CD8-positive, alpha-beta memory T cell (primary cell): ENCODE measurements around the gene FHAD1. TPM values are rescaled to one million over a fixed set of nuclear protein-coding genes. Genes with fewer than 3 reads are reported as not detected.
"Not testable (repeated sequence)": the region's sequence is repeated elsewhere in the genome, so short reads cannot be mapped to it uniquely, and the experiment has no call there.

Source experiments
- CTCF ChIA-PET: fragments of 350-600 bp; sonication (Branson Sonifier 250); formaldehyde crosslinking; loops from one replicate; lab custom pipeline; 2021; ENCODE audit warnings: antibody characterized with exemption; lab: Charles Lee
- POLR2A ChIA-PET: fragments of 350-600 bp; sonication (Branson Sonifier 250); formaldehyde crosslinking; loops from one replicate; lab custom pipeline; 2021; ENCODE audit warnings: antibody characterized with exemption; lab: Charles Lee
- DNase-seq, 5 donors: peaks; one replicate each; pipeline versions ENCODE4 v3.0.0 to v3.0.0-alpha.2; 2020 to 2022; ENCODE audit warnings: mixed read lengths in 1 of 5
- H3K27ac ChIP-seq: one replicate; pipeline ENCODE4 v1.7.0; 2013; ENCODE audit warnings: low read depth, mild to moderate bottlenecking, low read length, moderate library complexity
- H3K27me3 ChIP-seq: 2 replicates; pipeline ENCODE4 v1.7.0; 2013; ENCODE audit warnings: low read length, mild to moderate bottlenecking; ENCODE audit not compliant: insufficient read depth, poor library complexity, severe bottlenecking
- H3K36me3 ChIP-seq: 2 replicates; pipeline ENCODE4 v1.7.0; 2013; ENCODE audit warnings: mild to moderate bottlenecking, low read length, moderate library complexity; ENCODE audit not compliant: insufficient read depth
- H3K4me1 ChIP-seq: 2 replicates; pipeline ENCODE4 v1.7.0; 2013; ENCODE audit warnings: mild to moderate bottlenecking, low read length, moderate library complexity; ENCODE audit not compliant: insufficient read depth
- H3K4me3 ChIP-seq: 2 replicates; pipeline ENCODE4 v1.7.0; 2013; ENCODE audit warnings: mild to moderate bottlenecking, low read length
- H3K9me3 ChIP-seq: 2 replicates; pipeline ENCODE4 v1.7.0; 2013; ENCODE audit warnings: mild to moderate bottlenecking, low read length
- H3K27ac Mint-ChIP-seq, 8 donors: one replicate each; pipeline ENCODE4 v1.8.0; 2020 to 2021; ENCODE audit warnings: mixed read lengths in 8 of 8, mild to moderate bottlenecking in 6 of 8, inconsistent platforms in 3 of 8, moderate library complexity in 3 of 8
- H3K27me3 Mint-ChIP-seq, 2 donors: one replicate each; pipeline ENCODE4 v1.8.0; 2020 to 2021; ENCODE audit warnings: mixed read lengths in 2 of 2, mild to moderate bottlenecking in 1 of 2, moderate library complexity in 1 of 2
- H3K36me3 Mint-ChIP-seq, 3 donors: one replicate each; pipeline ENCODE4 v1.8.0; 2020 to 2021; ENCODE audit warnings: mixed read lengths in 3 of 3, inconsistent platforms in 1 of 3, mild to moderate bottlenecking in 1 of 3
- H3K4me1 Mint-ChIP-seq, 3 donors: one replicate each; pipeline ENCODE4 v1.8.0; 2020 to 2021; ENCODE audit warnings: mixed read lengths in 3 of 3, inconsistent platforms in 1 of 3, mild to moderate bottlenecking in 1 of 3
- H3K4me3 Mint-ChIP-seq, 7 donors: one replicate each; pipeline ENCODE4 v1.8.0; 2020 to 2021; ENCODE audit warnings: mixed read lengths in 7 of 7, mild to moderate bottlenecking in 6 of 7, moderate library complexity in 4 of 7, inconsistent platforms in 2 of 7
- H3K9me3 Mint-ChIP-seq, 5 donors: one replicate each; pipeline ENCODE4 v1.8.0; 2020 to 2022; ENCODE audit warnings: mixed read lengths in 5 of 5, mild to moderate bottlenecking in 3 of 5, moderate library complexity in 2 of 5, inconsistent platforms in 1 of 5
- polyA plus RNA-seq: library from polyadenylated mRNA; unstranded; fragments of 300-500 nt; fragmentation: Illumina TruSeq; gene quantifications from one replicate; pipeline ENCODE4 v1.2.3, GENCODE V29; 2021
- total RNA-seq, 2 experiments: library from RNA; stranded (reverse); gene quantifications; one replicate each; pipeline ENCODE4 v1.2.3, GENCODE V29; 2021

FHAD1 gene
- total and polyA plus RNA-seq, 3 experiments from 2014 or later, result not detected

GRCh38 chr1:15287035-15287979 lies 40.3 kb downstream of the FHAD1 start:
- Mint-ChIP-seq H3K9me3 (peaks cover 0 to 2% (median 0%) of the 10 kb centered on the region in 5 donors), H3K4me3 (no peak overlapping the region), H3K27ac (no peak overlapping the region), H3K27me3 (peaks cover 13 to 48% of the 10 kb centered on the region in 2 donors), H3K4me1 (peaks cover 0 to 4% (median 0%) of the 10 kb centered on the region in 3 donors), H3K36me3 (no peaks in the 10 kb centered on the region)
- H3K4me1 ChIP-seq, result no peaks in the 10 kb centered on the region
- H3K9me3 ChIP-seq, result no peaks in the 10 kb centered on the region
- no peak overlapping the region for H3K27ac ChIP-seq
- no peak for DNase-seq
- no peaks in the 10 kb centered on the region for H3K27me3 ChIP-seq
- H3K4me3 ChIP-seq, result no peak overlapping the region
- CTCF ChIA-PET, result no interaction called here
- POLR2A ChIA-PET, result no interaction called here
- no peaks in the 10 kb centered on the region for H3K36me3 ChIP-seq

GRCh38 chr1:15288173-15288926 lies 41.3 kb downstream of the FHAD1 start:
- H3K4me3 Mint-ChIP-seq, result no peak overlapping the region
- DNase-seq, result no peak
- Histone ChIP-seq H3K36me3 (no peaks in the 10 kb centered on the region), H3K27ac (no peak overlapping the region), H3K27me3 (no peaks in the 10 kb centered on the region), H3K4me1 (no peaks in the 10 kb centered on the region), H3K9me3 (no peaks in the 10 kb centered on the region), H3K4me3 (no peak overlapping the region)
- H3K27me3 Mint-ChIP-seq, result peaks cover 13 to 41% of the 10 kb centered on the region in 2 donors
- peaks cover 0 to 2% (median 0%) of the 10 kb centered on the region in 5 donors for H3K9me3 Mint-ChIP-seq
- H3K36me3 Mint-ChIP-seq, result no peaks in the 10 kb centered on the region
- ChIA-PET POLR2A (no interaction called here), CTCF (interaction anchor here (0.9 kb wide), 1 partner anchor 16 kb away, joined by 3 read pairs; no protein-coding TSS in a partner anchor)
- peaks cover 0 to 4% (median 0%) of the 10 kb centered on the region in 3 donors for H3K4me1 Mint-ChIP-seq
- peak overlapping the region in 1 of 8 donors; percentile 19 for H3K27ac Mint-ChIP-seq

- Histone ChIP-seq H3K4me3 (no peak overlapping the region), H3K27me3 (no peaks in the 10 kb centered on the region), H3K36me3 (no peaks in the 10 kb centered on the region), H3K4me1 (no peaks in the 10 kb centered on the region), H3K27ac (no peak overlapping the region), H3K9me3 (no peaks in the 10 kb centered on the region)
- Mint-ChIP-seq H3K4me1 (peaks cover 0 to 4% (median 0%) of the 10 kb centered on the region in 3 donors), H3K27ac (no peak overlapping the region), H3K27me3 (peaks cover 13 to 36% of the 10 kb centered on the region in 2 donors), H3K36me3 (no peaks in the 10 kb centered on the region), H3K4me3 (no peak overlapping the region), H3K9me3 (peaks cover 0 to 2% (median 0%) of the 10 kb centered on the region in 5 donors)
- no peak for DNase-seq
- ChIA-PET POLR2A (no interaction called here), CTCF (no interaction called here)
Measured at GRCh38 chr1:15289251-15289651, 42.2 kb downstream of the FHAD1 start.

GRCh38 chr1:15290382-15290781 lies 43.4 kb downstream of the FHAD1 start:
- DNase-seq, result no peak
- Mint-ChIP-seq H3K4me3 (no peak overlapping the region), H3K27ac (no peak overlapping the region), H3K36me3 (no peaks in the 10 kb centered on the region), H3K27me3 (peaks cover 13 to 32% of the 10 kb centered on the region in 2 donors), H3K4me1 (peaks cover 0 to 4% (median 0%) of the 10 kb centered on the region in 3 donors), H3K9me3 (peaks cover 0 to 2% (median 0%) of the 10 kb centered on the region in 5 donors)
- Histone ChIP-seq H3K4me3 (no peak overlapping the region), H3K27me3 (no peaks in the 10 kb centered on the region), H3K27ac (no peak overlapping the region), H3K4me1 (no peaks in the 10 kb centered on the region), H3K9me3 (no peaks in the 10 kb centered on the region), H3K36me3 (no peaks in the 10 kb centered on the region)
- ChIA-PET POLR2A (no interaction called here), CTCF (no interaction called here)

GRCh38 chr1:15295696-15296095 lies 48.7 kb downstream of the FHAD1 start:
- Histone ChIP-seq H3K27ac (no peak overlapping the region), H3K4me3 (no peak overlapping the region), H3K36me3 (no peaks in the 10 kb centered on the region), H3K27me3 (no peaks in the 10 kb centered on the region), H3K9me3 (no peaks in the 10 kb centered on the region), H3K4me1 (no peaks in the 10 kb centered on the region)
- peaks cover 4 to 12% (median 8%) of the 10 kb centered on the region in 3 donors for H3K4me1 Mint-ChIP-seq
- peaks cover 0 to 4% (median 0%) of the 10 kb centered on the region in 5 donors for H3K9me3 Mint-ChIP-seq
- ChIA-PET POLR2A (no interaction called here), CTCF (no interaction called here)
- no peak for DNase-seq
- H3K27ac Mint-ChIP-seq, result no peak overlapping the region
- H3K27me3 Mint-ChIP-seq, result peaks cover 4% of the 10 kb centered on the region in 2 donors
- no peaks in the 10 kb centered on the region for H3K36me3 Mint-ChIP-seq
- H3K4me3 Mint-ChIP-seq, result no peak overlapping the region

- Mint-ChIP-seq H3K27ac (peak overlapping the region in 3 of 8 donors; percentile 20 to 51 (median 50)), H3K4me1 (peaks cover 4 to 12% (median 8%) of the 10 kb centered on the region in 3 donors), H3K4me3 (no peak overlapping the region), H3K27me3 (peaks cover 4% of the 10 kb centered on the region in 2 donors), H3K9me3 (peaks cover 0 to 4% (median 0%) of the 10 kb centered on the region in 5 donors), H3K36me3 (no peaks in the 10 kb centered on the region)
- Histone ChIP-seq H3K9me3 (no peaks in the 10 kb centered on the region), H3K4me3 (no peak overlapping the region), H3K4me1 (no peaks in the 10 kb centered on the region), H3K27me3 (no peaks in the 10 kb centered on the region), H3K36me3 (no peaks in the 10 kb centered on the region), H3K27ac (no peak overlapping the region)
- no peak for DNase-seq
- ChIA-PET CTCF (no interaction called here), POLR2A (no interaction called here)
Measured at GRCh38 chr1:15296585-15297321, 49.7 kb downstream of the FHAD1 start.

GRCh38 chr1:15297975-15298374 lies 51.0 kb downstream of the FHAD1 start:
- H3K4me3 Mint-ChIP-seq, DNase-seq, H3K4me3 ChIP-seq, POLR2A ChIA-PET, H3K36me3 Mint-ChIP-seq, H3K27ac ChIP-seq, H3K9me3 ChIP-seq, H3K4me1 ChIP-seq, H3K9me3 Mint-ChIP-seq, H3K36me3 ChIP-seq, H3K27me3 Mint-ChIP-seq, H3K27me3 ChIP-seq, CTCF ChIA-PET, H3K27ac Mint-ChIP-seq: not testable (repeated sequence)
- peaks cover 4 to 12% (median 8%) of the 10 kb centered on the region in 3 donors for H3K4me1 Mint-ChIP-seq
